ENCODE data around the gene AKR1A1.

GRCh38 chr1:45545553-45546310, 4.9 kb upstream of the AKR1A1 start:
- TF ChIP-seq, protein P1, sequence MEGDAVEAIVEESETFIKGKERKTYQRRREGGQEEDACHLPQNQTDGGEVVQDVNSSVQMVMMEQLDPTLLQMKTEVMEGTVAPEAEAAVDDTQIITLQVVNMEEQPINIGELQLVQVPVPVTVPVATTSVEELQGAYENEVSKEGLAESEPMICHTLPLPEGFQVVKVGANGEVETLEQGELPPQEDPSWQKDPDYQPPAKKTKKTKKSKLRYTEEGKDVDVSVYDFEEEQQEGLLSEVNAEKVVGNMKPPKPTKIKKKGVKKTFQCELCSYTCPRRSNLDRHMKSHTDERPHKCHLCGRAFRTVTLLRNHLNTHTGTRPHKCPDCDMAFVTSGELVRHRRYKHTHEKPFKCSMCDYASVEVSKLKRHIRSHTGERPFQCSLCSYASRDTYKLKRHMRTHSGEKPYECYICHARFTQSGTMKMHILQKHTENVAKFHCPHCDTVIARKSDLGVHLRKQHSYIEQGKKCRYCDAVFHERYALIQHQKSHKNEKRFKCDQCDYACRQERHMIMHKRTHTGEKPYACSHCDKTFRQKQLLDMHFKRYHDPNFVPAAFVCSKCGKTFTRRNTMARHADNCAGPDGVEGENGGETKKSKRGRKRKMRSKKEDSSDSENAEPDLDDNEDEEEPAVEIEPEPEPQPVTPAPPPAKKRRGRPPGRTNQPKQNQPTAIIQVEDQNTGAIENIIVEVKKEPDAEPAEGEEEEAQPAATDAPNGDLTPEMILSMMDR (IDR thresholded peaks at IDR 0.05): no peak
- TF ChIP-seq POLR2A (IDR thresholded peaks at IDR 0.05): no peak
